PC-3 (cell line): ENCODE data around the gene CREG2. TPM values are rescaled to one million over a fixed set of nuclear protein-coding genes. Genes with fewer than 3 reads are reported as not detected.

Experiments
- ATAC-seq: fragments of 200-7000 bp; cut with Tn5 transposase; 2 replicates; pipeline ENCODE4 v1.9.1; 2020; ENCODE audit warnings: mild to moderate bottlenecking, moderate library complexity
- BruUV-seq: library from RNA; stranded (reverse); fragments of 400-500 nt; replicated peaks from 2 replicates; lab custom pipeline; 2021; lab: Mats Ljungman, UMichigan
- CTCF ChIA-PET: fragments of 300-600 bp; sonication (Branson Sonifier 250); formaldehyde crosslinking; loops from one replicate; lab custom pipeline; 2022; ENCODE audit warnings: antibody characterized with exemption; lab: Charles Lee
- POLR2A ChIA-PET: fragments of 300-600 bp; sonication (Branson Sonifier 250); formaldehyde crosslinking; loops from one replicate; lab custom pipeline; 2022; ENCODE audit warnings: antibody characterized with exemption; ENCODE audit not compliant: unreplicated experiment; lab: Charles Lee
- DNase-seq: peaks from one replicate; pipeline ENCODE4 v3.0.0-alpha.2; 2015
- H2AFZ ChIP-seq: fragments of 300-600 bp; sonication (generic); 2 replicates; pipeline ENCODE4 v1.6.0; 2016; ENCODE audit warnings: antibody characterized with exemption, low read length
- H3F3A ChIP-seq: fragments of 300-600 bp; sonication (generic); one replicate; pipeline ENCODE4 v1.6.0; 2017; ENCODE audit warnings: antibody characterized with exemption, low read length, control low read depth, mild to moderate bottlenecking; ENCODE audit not compliant: unreplicated experiment
- H3K27ac ChIP-seq: fragments of 300-600 bp; sonication (generic); 2 replicates; pipeline ENCODE4 v1.5.1; 2016; ENCODE audit warnings: mild to moderate bottlenecking, low read length
- H3K27me3 ChIP-seq: fragments of 300-600 bp; sonication (generic); 2 replicates; pipeline ENCODE4 v1.6.1; 2016; ENCODE audit warnings: low read length, mixed read lengths
- H3K36me3 ChIP-seq: fragments of 300-600 bp; sonication (generic); 2 replicates; pipeline ENCODE4 v1.6.1; 2016; ENCODE audit warnings: low read depth, mixed run types, low read length, mixed read lengths
- H3K4me1 ChIP-seq: fragments of 300-600 bp; sonication (generic); 2 replicates; pipeline ENCODE4 v1.5.1; 2016; ENCODE audit warnings: low read length; ENCODE audit not compliant: insufficient read depth
- H3K4me2 ChIP-seq: fragments of 300-600 bp; sonication (generic); 2 replicates; pipeline ENCODE4 v1.6.0; 2016; ENCODE audit warnings: low read length
- H3K4me3 ChIP-seq: fragments of 300-600 bp; sonication (generic); 2 replicates; pipeline ENCODE4 v1.5.1; 2016; ENCODE audit warnings: mild to moderate bottlenecking, low read length, mixed read lengths
- H3K79me2 ChIP-seq: fragments of 300-600 bp; sonication (generic); 2 replicates; pipeline ENCODE4 v1.6.1; 2017; ENCODE audit warnings: low read length, mixed read lengths
- H3K9ac ChIP-seq: fragments of 300-600 bp; sonication (generic); 2 replicates; pipeline ENCODE4 v1.6.0; 2016; ENCODE audit warnings: mild to moderate bottlenecking, low read length
- H3K9me2 ChIP-seq: fragments of 300-600 bp; sonication (generic); replicated peaks from 2 replicates; pipeline ENCODE4 v1.6.1; 2016; ENCODE audit warnings: mixed run types, low read length, mixed read lengths
- H3K9me3 ChIP-seq: fragments of 300-600 bp; sonication (generic); 2 replicates; pipeline ENCODE4 v1.6.1; 2016; ENCODE audit warnings: low read length, mixed read lengths
- H4K20me1 ChIP-seq: fragments of 300-600 bp; sonication (generic); 2 replicates; pipeline ENCODE4 v1.6.1; 2016; ENCODE audit warnings: low read length, mixed read lengths
- CTCF ChIP-seq: fragments of 300-600 bp; sonication (generic); conservative IDR thresholded peaks from 2 replicates; pipeline ENCODE4 v1.5.1; 2017; ENCODE audit warnings: antibody characterized with exemption, low read depth, mild to moderate bottlenecking, low read length
- EZH2 ChIP-seq: fragments of 300-600 bp; sonication (generic); IDR thresholded peaks from one replicate; pipeline ENCODE4 v1.6.1; 2017; ENCODE audit warnings: antibody characterized with exemption, mild to moderate bottlenecking, low read length; ENCODE audit not compliant: unreplicated experiment
- EZH2phosphoT487 ChIP-seq: fragments of 300-600 bp; sonication (generic); IDR thresholded peaks from 2 replicates; pipeline ENCODE4 v1.6.1; 2018; ENCODE audit warnings: mild to moderate bottlenecking, antibody characterized with exemption, low read length, borderline replicate concordance
- intact Hi-C: fragments of 100-400 bp; cut with micrococcal nuclease; formaldehyde crosslinking; loops from 2 replicates; pipeline ENCODE4 v1.9.0; 2023
- total RNA-seq: library from RNA; depleted of rRNA; stranded (reverse); fragments of >200 nt; gene quantifications from 2 replicates; pipeline ENCODE4 v1.2.3, GENCODE V29; 2014

The CREG2 gene
- total RNA-seq, 1 experiment from 2014 or later = 40.0 TPM

- DNase-seq (peak; percentile 17), ATAC-seq (peak; percentile 56; the same call in 1 of the 2 replicates)
- TF ChIP-seq EZH2phosphoT487 = no peak
- TF ChIP-seq EZH2 = no peak
- no peak for TF ChIP-seq CTCF
- Histone ChIP-seq H4K20me1 (no peaks in the 10 kb centered on the region), H3K9ac (no peak overlapping the region), H3K27ac (no peak overlapping the region), H3K9me3 (no peaks in the 10 kb centered on the region), H3K4me1 (peaks cover 1% of the 10 kb centered on the region; the same call in 1 of the 2 replicates), H3K4me3 (no peak overlapping the region), H3K79me2 (peaks cover 24% of the 10 kb centered on the region), H3F3A (no peaks in the 10 kb centered on the region), H2AFZ (no peak overlapping the region), H3K4me2 (no peak overlapping the region), H3K36me3 (peaks cover 15% of the 10 kb centered on the region), H3K27me3 (no peaks in the 10 kb centered on the region), H3K9me2 (no peaks in the 10 kb centered on the region)
- POLR2A ChIA-PET = no interaction called here
- CTCF ChIA-PET = no interaction called here
- intact Hi-C loops = loop anchor here (10.0 kb wide), 1 partner anchor 106 kb away; no protein-coding TSS in a partner anchor
- BruUV-seq = no TSS peak
Observed at GRCh38 chr2:101380376-101380775, 6.9 kb downstream of the CREG2 start.

DNA sequence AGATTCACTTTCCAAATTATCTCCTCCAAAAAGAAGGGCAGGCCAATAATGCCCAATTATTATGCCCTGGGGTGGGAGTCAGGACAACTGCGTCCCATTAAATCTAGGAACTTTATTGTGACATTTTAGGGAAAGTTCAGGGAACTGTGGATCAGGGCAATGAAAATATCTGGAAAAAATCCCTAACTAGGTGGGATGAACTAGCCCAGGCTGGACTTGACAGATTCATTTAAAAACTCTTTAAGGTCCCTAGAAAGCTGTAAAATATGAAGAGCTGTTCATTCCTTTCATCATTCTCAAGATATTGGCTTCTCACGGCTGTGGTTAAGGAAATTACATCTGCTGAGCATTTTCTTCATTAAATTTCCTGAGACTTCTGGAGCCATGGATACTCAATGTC is 8.2 kb downstream of the CREG2 start:
- Histone ChIP-seq H2AFZ (no peak overlapping the region), H3F3A (no peaks in the 10 kb centered on the region), H4K20me1 (no peaks in the 10 kb centered on the region), H3K36me3 (peaks cover 15% of the 10 kb centered on the region), H3K79me2 (peaks cover 12% of the 10 kb centered on the region), H3K4me3 (no peak overlapping the region), H3K27ac (no peak overlapping the region), H3K9ac (no peak overlapping the region), H3K9me3 (no peaks in the 10 kb centered on the region), H3K4me2 (no peak overlapping the region), H3K9me2 (no peaks in the 10 kb centered on the region), H3K4me1 (no peaks in the 10 kb centered on the region), H3K27me3 (no peaks in the 10 kb centered on the region)
- DNase-seq = no peak
- no TSS peak for BruUV-seq
- TF ChIP-seq EZH2phosphoT487 (no peak), CTCF (no peak), EZH2 (no peak)
- CTCF ChIA-PET = no interaction called here
- intact Hi-C loops = no loop called here
- no peak for ATAC-seq
- POLR2A ChIA-PET = no interaction called here

GRCh38 chr2:101375653-101376052 is 11.7 kb downstream of the CREG2 start:
- ATAC-seq (no peak), DNase-seq (no peak)
- POLR2A ChIA-PET = no interaction called here
- H3K27ac ChIP-seq = no peak overlapping the region
- CTCF ChIA-PET = no interaction called here
- no peak overlapping the region for H3K4me2 ChIP-seq
- H3K9ac ChIP-seq = no peak overlapping the region
- H3K79me2 ChIP-seq = no peaks in the 10 kb centered on the region
- no peaks in the 10 kb centered on the region for H3K27me3 ChIP-seq
- H3K9me2 ChIP-seq = no peaks in the 10 kb centered on the region
- TF ChIP-seq EZH2phosphoT487 = no peak
- TF ChIP-seq CTCF = no peak
- no peak for TF ChIP-seq EZH2
- BruUV-seq = no TSS peak
- H3F3A ChIP-seq = no peaks in the 10 kb centered on the region
- H3K36me3 ChIP-seq = no peaks in the 10 kb centered on the region
- no peaks in the 10 kb centered on the region for H4K20me1 ChIP-seq
- intact Hi-C loops = no loop called here
- H2AFZ ChIP-seq = no peak overlapping the region
- H3K4me1 ChIP-seq = no peaks in the 10 kb centered on the region
- no peaks in the 10 kb centered on the region for H3K9me3 ChIP-seq
- no peak overlapping the region for H3K4me3 ChIP-seq
